ENCODE data around the gene ANKIB1.

DNA sequence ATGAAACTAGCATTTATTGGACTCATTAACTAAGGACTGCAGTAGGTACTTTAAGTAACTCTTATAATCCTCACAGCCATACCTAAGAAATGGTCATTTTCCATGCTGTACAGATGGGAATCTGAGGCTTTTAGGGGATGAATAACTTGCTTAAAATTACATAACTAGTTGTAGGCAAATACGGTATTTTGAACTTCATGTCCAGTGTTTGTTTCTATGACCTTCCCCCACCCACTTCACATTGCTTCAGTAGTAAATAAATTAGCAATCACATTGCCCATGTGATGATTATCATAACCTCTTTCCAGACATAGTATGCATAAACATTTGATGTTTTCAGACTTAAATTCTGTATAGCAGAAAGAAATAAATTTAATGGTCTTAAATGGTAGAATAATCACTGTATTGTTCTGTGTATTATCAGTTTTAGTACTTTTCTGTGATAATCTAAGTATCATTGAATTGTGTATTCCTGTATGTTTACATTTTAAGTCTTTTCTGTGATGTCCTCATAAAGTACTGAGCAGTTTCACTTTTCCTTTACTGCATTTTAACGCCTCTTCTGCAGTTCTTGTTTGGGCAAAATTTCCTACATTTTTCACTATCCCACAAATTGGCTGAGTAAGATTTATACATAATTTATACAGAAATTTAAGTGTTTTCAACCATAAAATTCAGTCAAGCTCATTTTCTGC lies 48.3 kb downstream of the ANKIB1 start:
- TF ChIP-seq, protein P1, sequence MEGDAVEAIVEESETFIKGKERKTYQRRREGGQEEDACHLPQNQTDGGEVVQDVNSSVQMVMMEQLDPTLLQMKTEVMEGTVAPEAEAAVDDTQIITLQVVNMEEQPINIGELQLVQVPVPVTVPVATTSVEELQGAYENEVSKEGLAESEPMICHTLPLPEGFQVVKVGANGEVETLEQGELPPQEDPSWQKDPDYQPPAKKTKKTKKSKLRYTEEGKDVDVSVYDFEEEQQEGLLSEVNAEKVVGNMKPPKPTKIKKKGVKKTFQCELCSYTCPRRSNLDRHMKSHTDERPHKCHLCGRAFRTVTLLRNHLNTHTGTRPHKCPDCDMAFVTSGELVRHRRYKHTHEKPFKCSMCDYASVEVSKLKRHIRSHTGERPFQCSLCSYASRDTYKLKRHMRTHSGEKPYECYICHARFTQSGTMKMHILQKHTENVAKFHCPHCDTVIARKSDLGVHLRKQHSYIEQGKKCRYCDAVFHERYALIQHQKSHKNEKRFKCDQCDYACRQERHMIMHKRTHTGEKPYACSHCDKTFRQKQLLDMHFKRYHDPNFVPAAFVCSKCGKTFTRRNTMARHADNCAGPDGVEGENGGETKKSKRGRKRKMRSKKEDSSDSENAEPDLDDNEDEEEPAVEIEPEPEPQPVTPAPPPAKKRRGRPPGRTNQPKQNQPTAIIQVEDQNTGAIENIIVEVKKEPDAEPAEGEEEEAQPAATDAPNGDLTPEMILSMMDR (IDR thresholded peaks at IDR 0.05), result no peak
- no peak for TF ChIP-seq EZH2 (IDR thresholded peaks at IDR 0.05)

All from neural progenitor cell (in vitro differentiated cells).